ENCODE measurements around the gene TRAFD1.
"Not testable (repeated sequence)": the region's sequence is repeated elsewhere in the genome, so short reads cannot be mapped to it uniquely, and the experiment has no call there.

TRAFD1 gene, protein sequence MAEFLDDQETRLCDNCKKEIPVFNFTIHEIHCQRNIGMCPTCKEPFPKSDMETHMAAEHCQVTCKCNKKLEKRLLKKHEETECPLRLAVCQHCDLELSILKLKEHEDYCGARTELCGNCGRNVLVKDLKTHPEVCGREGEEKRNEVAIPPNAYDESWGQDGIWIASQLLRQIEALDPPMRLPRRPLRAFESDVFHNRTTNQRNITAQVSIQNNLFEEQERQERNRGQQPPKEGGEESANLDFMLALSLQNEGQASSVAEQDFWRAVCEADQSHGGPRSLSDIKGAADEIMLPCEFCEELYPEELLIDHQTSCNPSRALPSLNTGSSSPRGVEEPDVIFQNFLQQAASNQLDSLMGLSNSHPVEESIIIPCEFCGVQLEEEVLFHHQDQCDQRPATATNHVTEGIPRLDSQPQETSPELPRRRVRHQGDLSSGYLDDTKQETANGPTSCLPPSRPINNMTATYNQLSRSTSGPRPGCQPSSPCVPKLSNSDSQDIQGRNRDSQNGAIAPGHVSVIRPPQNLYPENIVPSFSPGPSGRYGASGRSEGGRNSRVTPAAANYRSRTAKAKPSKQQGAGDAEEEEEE

DNA sequence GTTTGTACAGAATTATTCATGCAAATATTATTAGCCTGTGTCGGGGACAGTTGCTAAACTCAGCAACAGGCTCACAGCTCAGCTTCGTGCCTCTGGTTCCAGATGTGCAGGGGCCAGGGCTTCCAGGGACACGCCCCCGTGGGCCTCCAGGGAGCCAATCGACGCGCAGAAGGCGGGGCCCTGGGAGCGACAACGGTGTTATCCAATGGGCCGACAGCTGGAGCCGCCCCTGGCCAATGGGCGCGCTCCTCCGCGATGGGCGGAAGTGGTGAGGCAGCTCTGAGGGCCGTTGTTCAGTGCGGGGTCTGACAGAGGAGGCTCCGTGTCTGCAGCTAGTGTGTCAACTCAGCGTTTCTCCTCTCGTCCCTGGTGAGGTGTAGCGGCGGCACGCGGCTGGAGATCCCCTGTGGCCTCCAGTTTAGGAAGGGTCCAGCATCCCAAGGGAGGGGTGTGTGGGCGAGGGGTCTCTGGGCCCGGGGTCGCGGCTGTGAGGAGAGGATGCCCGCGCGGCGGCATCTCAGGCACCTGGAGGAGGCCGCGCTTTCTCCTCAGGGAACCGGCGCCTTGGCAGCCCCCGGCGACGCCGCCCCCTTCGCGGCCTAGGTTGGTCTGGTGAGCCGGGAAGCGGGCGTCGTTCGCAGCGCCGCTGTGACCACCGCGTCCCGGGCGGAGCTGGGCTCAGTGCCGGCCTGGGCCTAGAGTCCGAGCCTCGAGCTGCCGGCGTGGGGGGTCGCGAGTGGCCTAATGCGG lies at the start of gene TRAFD1:
TRAFD1 (plus strand) TSS at position 311 of the 750 bp plus-strand sequence. CDS start 4,963 bp downstream, outside the sequence.
- DNase-seq (ENCODE audit: low read depth), result peak; percentile 90

DNA sequence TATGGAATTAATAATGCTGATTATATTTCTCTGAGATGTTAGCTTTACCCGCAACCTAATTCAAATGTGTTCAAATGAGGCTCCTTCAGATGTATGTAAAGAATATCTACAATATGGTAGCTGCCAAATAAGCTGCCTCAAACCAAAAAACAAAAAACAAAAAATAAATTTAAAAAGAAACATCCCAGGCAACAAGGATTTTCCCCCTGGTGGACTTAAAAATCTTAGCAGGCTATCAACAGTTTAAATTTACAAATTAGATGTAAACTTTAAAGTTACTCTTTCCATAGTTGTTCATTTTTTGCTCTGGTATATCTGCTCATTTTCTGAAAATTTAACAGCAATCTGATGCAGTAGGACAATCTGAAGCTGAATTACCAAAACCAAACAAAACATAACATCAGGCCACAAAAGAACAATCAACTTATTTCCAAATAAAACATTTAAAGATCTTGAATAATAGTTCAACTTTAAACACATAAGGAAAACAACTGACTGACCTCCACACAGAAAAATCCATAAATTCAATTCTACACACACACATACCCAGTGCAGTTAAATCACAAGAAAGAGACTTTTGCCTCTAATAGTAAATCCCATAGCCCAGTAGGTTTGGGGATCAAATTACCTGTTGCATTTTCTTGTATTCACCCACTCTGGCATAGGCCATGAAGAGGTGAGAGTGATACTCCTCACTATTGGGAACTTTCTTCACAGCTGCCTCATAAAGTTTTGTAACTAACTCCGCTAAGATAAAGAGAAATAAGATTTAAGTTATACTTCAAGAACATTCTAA lies 38.1 kb upstream of the TRAFD1 start:
- no peak for DNase-seq (ENCODE audit: low read depth)

DNA sequence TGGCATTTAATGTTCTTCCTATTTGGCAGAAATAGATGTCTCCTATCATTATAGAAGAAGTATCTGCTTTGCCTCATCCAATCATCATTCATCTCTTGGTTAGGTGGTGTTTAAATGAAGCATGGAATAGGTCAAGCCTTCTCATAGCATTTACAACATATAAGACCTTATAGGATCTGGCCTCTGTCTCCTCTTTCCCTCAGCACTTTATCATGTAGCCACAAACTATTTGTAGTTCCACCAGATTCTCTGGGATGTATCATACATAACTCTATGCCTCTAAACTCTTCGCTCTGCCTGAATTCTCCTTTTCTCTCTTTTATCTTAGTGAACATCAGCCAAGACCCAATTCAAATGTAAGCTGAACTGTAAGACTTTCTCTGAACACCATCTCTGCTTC lies 37.5 kb upstream of the TRAFD1 start:
- DNase-seq (ENCODE audit: low read depth), result no peak

DNA sequence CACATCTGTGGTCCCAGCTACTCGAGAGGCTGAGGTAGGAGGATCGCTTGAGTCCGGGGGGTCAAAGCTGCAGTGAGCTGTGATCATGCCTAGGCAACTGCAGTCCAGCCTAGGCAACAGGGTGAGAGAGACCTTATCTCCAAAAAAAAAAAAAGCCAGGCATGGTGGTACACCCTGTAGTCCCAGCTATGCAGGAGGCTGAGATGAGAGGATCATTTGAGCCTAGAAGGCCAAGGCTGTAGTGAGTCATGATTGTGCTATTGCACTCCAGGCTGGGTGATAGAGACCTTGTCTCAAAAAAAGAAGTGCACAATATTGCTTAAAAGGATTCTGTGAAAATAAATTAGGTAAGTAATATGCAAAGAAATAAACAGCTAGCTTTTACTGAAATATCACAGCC lies 33.8 kb upstream of the TRAFD1 start:
- no peak for DNase-seq (ENCODE audit: low read depth)

DNA sequence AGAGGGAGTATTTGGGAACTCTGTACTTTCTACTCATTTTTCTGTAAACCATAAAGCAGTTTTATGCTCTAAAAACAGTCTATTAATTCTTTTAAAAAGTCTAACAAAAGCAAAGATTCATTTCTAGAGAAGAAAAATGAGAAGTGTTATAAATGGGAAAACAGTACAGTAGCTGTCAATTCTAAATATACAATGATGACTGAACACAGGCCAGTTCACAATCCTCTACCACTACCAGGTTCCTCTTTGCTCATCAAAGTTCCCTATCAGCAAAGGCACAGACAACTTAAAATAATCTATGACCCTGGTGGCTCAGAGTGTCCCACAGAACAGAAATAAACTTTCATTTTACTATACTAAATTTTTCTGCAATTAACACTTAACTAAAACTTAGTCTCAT lies 29.3 kb upstream of the TRAFD1 start:
- no peak for DNase-seq (ENCODE audit: low read depth)

DNA sequence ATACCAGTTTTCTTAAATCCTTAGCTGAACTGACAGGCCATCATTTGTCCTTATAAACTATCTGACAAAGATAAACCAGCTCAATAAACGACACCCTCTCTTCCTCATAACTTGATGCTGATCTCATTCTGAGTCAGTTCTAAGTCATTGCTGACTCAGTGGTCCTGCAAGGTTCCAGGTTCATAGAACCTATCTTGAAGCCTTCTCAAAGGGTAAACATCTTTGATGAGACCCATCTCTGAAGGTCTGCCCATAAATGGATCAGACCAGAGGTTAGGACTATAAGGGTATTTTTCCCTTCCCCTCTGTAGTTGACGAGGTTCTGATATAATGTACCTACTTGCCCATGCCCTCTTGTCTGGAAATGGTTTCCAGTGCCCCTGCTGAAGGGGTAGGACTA lies 28.7 kb upstream of the TRAFD1 start:
- DNase-seq (ENCODE audit: low read depth), result peak; percentile 13

DNA sequence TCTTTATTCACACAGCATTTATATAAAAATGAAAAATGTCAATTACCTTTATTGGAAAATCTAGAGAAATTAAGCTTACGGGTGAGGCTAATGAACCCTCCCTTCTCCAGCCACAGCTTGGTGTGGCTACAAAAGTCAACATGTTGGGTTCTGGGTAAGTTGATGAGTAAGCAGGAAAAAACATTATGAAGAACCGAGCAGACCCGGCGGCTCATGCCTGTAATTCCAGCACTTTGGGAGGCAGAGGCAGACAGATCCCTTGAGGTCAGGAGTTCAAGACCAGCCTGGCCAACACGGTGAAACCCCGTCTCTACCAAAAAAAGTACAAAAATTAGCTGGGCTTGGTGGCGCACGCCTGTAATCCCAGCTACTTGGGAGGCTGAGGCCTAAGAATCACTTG lies 27.7 kb upstream of the TRAFD1 start:
- DNase-seq (ENCODE audit: low read depth), result no peak

DNA sequence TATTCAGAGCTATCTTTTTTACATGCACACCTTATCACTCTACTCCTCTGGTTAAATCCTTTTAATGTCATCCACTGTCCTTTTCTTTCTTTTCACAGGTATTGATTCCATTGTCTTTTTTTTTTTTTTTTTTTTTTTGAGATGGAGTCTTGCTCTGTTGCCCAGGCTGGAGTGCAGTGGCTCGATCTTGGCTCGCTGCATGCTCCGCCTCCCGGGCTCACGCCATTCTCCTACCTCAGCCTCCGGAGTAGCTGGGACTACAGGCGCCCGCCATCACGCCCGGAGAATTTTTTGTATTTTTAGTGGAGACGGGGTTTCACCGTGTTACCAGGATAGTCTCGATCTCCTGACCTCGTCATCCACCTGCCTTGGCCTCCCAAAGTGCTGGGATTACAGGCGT lies 24.9 kb upstream of the TRAFD1 start:
- not testable (repeated sequence) for DNase-seq (ENCODE audit: low read depth)

DNA sequence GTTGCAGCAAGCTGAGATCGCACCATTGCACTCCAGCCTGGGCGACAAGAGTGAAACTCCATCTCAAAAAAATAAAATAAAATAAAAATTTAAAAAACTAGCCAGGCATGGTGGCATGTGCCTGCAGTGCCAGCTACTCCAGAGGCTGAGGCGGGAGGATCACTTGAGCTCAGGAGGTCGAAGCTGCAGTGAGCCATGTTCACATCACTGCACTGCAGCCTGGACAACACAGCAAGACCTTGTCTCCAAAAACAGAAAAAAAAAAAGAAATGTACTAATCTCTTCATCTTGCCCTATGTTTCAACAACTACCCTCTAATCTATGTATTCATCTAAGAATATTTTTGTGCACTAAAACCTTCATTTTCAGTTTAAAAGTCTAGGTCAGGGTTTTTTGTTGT lies 23.2 kb upstream of the TRAFD1 start:
- no peak for DNase-seq (ENCODE audit: low read depth)

DNA sequence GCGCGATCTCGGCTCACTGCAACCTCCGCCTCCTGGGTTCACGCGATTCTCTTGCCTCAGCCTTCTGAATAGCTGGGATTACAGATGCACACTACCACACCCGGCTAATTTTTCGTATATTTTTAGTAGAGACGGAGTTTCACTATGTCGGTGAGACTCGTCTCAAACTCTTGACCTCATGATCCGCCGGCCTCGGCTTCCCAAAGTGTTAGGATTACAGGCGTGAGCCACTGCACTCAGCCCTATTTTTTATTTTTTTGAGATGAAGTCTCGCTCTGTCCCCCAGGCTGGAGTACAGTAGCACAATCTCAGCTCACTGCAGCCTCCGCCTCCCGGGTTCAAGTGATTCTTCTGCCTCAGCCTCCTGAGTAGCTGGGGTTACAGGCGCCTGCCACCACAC lies 22.6 kb upstream of the TRAFD1 start:
- not testable (repeated sequence) for DNase-seq (ENCODE audit: low read depth)

DNA sequence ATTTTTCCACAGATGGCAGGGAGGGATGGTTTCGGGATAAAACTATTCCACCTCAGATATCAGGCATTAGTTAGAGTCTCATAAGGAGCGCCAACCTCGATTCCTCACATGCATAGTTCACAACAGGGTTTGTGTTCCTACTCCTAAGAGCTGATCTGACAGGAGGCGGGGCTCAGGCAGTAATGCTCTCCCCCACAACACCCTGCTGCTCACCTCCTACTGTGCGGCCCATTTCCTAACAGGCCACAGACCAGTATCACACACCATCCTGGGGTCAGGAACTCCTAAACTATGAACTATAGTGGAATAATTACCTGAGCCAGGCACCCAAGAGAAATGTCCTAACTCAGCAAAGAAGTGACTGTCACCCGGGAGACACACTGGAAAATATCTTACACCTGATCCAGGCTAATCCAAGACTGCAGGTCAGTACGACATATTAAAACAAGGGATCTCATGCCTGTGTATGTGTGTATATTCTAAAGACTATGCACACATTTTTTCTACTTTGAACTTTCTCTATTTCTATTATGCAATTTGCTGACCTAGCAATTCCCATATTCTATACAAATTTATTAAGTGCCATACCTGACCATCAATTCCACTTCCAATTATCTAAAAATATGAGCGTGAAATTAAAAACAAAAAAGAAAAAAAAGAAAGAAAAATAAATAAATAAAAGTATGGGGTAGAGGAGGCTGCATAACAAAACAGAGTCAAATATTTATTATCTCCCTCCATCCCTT lies 21.4 kb upstream of the TRAFD1 start:
- DNase-seq (ENCODE audit: low read depth), result no peak

DNA sequence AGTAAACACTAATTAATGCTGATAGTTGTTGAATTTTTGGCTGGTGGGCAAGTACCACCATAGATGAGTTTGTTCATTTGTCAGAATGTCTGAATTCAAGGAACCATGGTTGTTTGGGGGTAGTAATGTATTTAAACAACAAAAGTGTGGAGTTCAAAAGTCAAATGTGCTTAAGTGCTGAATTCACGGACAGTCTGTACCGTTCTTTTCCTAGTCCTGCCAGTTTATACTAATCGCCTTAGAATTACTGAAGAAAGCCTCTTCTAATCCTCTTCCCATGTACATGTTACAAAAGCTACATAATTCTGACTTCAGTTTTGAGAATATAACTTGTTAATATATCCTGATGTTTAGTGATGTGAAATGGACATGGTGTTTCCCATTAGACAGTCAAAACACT lies 19.5 kb upstream of the TRAFD1 start:
- no peak for DNase-seq (ENCODE audit: low read depth)

DNA sequence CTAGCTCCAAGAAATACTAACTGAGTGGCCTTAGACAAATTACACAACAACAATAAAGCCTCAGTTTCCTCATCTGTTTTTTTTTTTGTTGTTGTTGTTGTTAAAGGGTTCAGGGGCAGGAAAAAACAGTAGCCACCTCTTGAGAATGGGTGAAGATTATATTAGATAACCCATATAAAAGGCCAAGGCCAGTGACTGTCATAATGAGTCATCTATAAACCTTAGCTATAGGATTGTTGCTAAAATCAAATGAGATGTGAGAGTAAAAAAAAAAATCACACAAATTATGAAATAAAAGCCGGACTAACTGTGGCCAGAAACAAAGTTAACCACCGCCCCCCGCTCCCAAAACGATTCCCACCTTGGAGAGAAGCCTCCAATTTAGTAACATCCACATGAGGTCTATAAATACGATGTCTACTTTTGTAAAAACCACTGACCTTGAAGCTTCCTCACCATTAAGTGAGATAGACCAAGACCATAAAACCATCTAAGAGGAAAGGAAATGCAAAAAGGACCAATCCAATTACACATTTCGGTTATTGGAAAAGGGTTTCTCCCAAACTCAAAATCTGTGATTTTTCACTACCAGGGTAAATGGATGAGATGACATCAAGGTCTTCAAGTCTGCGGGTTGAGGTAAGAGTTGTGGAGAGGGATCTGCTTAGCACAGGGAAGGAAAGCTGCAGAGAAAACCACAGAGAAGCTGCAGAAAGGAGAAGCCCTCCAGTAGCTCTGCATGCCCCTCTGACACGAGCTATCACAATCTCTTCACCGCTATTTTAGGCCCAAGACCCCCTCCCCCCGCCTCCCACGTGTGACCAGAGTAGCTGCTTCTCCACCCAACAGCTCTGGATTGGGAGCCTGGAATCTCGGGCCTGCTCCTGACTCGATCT lies 17.8 kb upstream of the TRAFD1 start:
- no peak for DNase-seq (ENCODE audit: low read depth)

DNA sequence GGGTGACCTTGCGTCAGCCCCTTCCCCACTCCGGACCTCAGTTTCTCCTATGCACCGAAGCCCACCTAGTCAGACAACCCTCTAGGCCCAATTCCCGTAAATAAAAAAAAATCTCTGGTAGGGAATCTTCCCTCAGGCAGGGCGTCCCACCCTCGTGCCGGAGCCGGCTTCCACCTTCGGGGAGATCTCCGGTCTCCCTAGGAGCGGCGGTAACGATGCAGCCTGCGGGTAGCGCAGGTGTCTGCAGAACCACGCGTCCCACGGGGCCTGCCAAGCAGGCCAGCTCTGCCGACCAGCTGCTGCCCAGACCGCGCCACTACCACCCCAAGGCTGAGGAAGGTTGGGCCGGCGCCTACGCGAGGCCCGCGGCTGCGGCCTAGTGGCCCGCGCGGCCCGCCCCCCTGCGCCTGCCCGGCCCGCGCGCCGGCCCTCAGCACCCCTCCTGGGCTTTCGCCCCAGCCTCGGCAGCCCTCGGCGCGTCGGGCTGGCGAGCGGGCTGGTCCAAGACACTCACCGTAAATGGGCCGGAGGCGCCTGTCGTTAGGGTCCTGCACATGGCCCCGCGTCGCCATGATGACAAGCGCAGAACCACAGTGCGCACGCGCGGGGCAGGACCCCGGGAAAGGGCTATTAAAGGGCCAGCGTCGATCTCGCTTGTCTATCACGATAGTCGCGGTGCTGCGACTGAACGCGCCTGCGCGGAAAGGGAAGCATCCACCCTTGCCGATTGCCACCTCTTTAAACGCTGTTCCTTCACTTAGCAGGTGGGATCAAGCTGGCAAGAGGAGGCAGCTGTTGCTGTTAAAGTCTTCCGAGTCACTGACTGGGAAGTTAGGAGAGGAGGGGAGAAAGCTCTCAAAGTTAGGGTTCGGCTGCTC lies 16.9 kb upstream of the TRAFD1 start, which contains the start of gene NAA25:
NAA25 (minus strand) TSS at position 582 of the 878 bp plus-strand sequence; CDS start at position 572, 10 bp downstream.
- DNase-seq (ENCODE audit: low read depth), result peak; percentile 79

DNA sequence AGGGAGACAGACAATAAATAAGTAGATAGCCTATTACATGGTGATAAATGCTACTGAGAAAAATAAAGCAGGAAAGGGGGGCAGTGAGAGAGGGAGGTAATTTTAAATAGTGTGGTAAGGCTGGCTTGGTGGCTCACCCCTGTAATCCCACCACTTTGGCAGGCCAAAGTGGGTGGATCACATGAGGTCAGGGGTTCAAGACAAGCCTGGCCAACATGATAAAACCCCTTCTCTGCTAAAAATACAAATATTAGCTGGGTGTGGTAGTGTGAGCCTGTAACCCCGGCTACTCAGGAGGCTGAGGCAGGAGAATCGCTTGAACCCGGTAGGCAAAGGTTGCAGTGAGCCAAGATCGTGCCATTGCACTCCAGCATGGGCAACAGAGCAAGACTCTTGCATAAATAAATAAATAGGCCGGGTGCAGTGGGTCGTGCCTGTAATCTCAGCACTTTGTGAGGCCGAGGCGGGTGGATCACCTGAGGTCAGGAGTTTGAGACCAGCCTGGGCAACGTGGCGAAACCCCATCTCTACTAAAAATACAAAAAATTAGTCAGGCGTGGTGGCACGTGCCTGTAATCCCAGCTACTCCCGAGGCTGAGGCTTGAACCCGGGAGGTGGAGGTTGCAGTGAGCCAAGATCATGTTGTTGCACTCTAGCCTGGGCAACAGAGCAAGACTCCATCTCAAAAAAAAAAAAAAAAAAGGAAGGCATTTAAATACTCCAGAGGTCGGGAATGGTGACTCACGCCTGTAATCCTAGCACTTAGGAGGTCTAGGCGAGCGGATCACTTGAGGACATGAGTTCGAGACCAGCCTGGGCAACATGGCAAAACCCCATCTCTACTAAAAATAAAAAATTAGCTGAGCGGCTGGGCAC lies 14.3 kb upstream of the TRAFD1 start:
- not testable (repeated sequence) for DNase-seq (ENCODE audit: low read depth)

DNA sequence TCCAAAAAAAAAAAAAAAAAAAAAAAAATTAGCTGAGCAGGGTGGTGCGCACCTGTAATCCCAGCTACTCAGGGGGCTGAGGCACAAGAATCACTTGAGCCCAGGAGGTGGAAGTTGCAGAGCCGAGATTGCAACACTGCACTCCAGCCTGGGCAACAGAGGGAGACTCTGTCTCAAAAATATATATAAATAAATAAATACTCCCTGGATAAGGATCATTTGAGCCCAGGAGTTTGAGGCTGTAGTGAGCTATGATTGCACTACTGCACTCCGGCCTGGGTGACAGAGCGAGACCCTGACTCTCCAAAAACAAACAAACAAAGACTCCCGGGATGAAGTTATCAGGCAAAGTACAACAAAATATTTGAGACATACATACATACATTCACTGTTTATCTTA lies 13.4 kb upstream of the TRAFD1 start:
- DNase-seq (ENCODE audit: low read depth), result no peak

DNA sequence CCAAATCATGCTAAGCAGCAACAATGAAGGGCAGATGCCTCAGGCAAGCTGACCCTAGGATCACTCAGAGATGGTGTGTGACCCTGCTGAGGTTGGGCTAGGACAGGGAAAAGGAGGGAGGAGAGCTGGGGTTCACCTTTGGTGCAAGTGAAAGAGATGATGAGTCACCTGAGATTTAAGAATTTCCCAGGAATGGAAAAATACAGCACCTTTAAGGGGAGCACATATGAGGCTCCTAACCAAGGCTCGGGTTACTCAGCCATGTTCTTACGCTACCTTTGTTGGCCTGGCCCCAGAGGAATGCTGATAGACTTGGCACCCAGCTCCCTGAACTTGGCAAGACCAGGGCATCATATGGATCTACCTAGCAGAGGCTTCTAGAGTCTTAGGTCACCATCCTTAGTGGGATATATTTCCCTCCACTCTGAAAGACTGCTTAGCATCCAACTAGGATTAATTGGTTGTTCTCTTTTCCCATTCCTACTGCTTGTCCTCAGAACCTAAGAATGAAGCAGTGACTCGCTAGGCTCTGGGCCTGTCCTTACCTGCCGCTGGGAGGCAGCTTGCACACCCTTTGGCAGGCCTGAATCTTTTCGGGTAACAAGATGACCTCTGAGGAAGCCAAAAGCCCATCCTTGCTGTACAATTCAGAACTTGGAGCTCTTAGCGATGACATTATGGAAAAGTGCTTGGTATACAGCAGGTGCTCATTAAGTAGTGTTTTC lies 12.8 kb upstream of the TRAFD1 start:
- no peak for DNase-seq (ENCODE audit: low read depth)
